HCT116 (cell line): ENCODE measurements around the gene PIMREG. TPM values are rescaled to one million over a fixed set of nuclear protein-coding genes. Genes with fewer than 3 reads are reported as not detected.

Source experiments
- ATAC-seq: fragments of 200-7000 bp; cut with Tn5 transposase; 2 replicates; pipeline ENCODE4 v1.9.1; 2020; ENCODE audit warnings: mild to moderate bottlenecking, moderate library complexity
- BruUV-seq: library from RNA; stranded (reverse); fragments of 400-500 nt; replicated peaks from 2 replicates; lab custom pipeline; 2021; lab: Mats Ljungman, UMichigan
- CTCF ChIA-PET: fragments of 300-600 bp; sonication (Branson Sonifier 250); formaldehyde crosslinking; loops from one replicate; lab custom pipeline; 2021; ENCODE audit warnings: antibody characterized with exemption; lab: Charles Lee
- POLR2A ChIA-PET: fragments of 300-600, 350-600 bp; sonication (Branson Sonifier 250); formaldehyde crosslinking; loops from one replicate; lab custom pipeline; 2021; ENCODE audit warnings: antibody characterized with exemption; lab: Charles Lee
- RAD21 ChIA-PET, 2 experiments: fragments of 300-600 bp; sonication (Branson Sonifier 250); formaldehyde crosslinking; loops; one replicate each; lab custom pipeline; 2023; ENCODE audit warnings: low total read pairs in 2 of 2; ENCODE audit not compliant: uncharacterized antibody in 2 of 2, unreplicated experiment in 2 of 2, low non-redundant PET in 1 of 2; lab: Charles Lee
- DNase-seq: peaks from one replicate; pipeline ENCODE4 v3.0.0-alpha.2; 2010; ENCODE audit warnings: low read depth, low spot score
- H2AFZ ChIP-seq: fragments of 200-600 bp; shearing (Covaris generic), sonication (generic); 2 replicates; pipeline ENCODE4 v1.6.1; 2017; ENCODE audit warnings: low read depth, mixed run types, mixed read lengths, antibody characterized with exemption, low read length; ENCODE audit not compliant: poor library complexity, severe bottlenecking
- H3K27ac ChIP-seq: 2 replicates; pipeline ENCODE4 v1.5.1; 2012; ENCODE audit warnings: low read depth, low read length
- H3K27me3 ChIP-seq: fragments of 200-600 bp; sonication (generic); 2 replicates; pipeline ENCODE4 v1.6.1; 2016; ENCODE audit warnings: mixed run types, low read length, mixed read lengths; ENCODE audit not compliant: insufficient read depth
- H3K36me3 ChIP-seq, 2 experiments: fragments of 200-500 bp in 1 of 2; fragments of 200-600 bp in 1 of 2; sonication (Bioruptor generic) in 1 of 2; sonication (generic) in 1 of 2; 2 replicates each; pipeline versions ENCODE4 v1.5.1 to v1.6.1; 2014 to 2016; ENCODE audit warnings: low read length in 2 of 2, inconsistent platforms in 1 of 2, mixed read lengths in 1 of 2, mixed run types in 1 of 2; ENCODE audit not compliant: insufficient read depth in 2 of 2, control insufficient read depth in 1 of 2
- H3K4me1 ChIP-seq, 2 experiments: fragments of 200-600 bp in 1 of 2; sonication (generic) in 1 of 2; 2 replicates each; pipeline versions ENCODE4 v1.5.1 to v1.6.1; 2012 to 2017; ENCODE audit warnings: low read length in 2 of 2, inconsistent platforms in 1 of 2, mild to moderate bottlenecking in 1 of 2, mixed read lengths in 1 of 2, mixed run types in 1 of 2, moderate library complexity in 1 of 2; ENCODE audit not compliant: insufficient read depth in 2 of 2, control insufficient read depth in 1 of 2
- H3K4me2 ChIP-seq: fragments of 200-600 bp; sonication (generic); 2 replicates; pipeline ENCODE4 v1.6.1; 2017; ENCODE audit warnings: mixed run types, low read length, mixed read lengths
- H3K4me3 ChIP-seq, 2 experiments: fragments of 200-600 bp in 1 of 2; sonication (generic) in 1 of 2; replicated peaks in 1 of 2; 2 replicates each; pipeline ENCODE4 v1.5.1; 2011 to 2016; ENCODE audit warnings: low read length in 2 of 2, control low read depth in 1 of 2, low read depth in 1 of 2, mild to moderate bottlenecking in 1 of 2, mixed read lengths in 1 of 2, mixed run types in 1 of 2
- H3K79me2 ChIP-seq: fragments of 200-600 bp; sonication (generic); 2 replicates; pipeline ENCODE4 v1.6.1; 2017; ENCODE audit warnings: mild to moderate bottlenecking, mixed run types, low read length, moderate library complexity, mixed read lengths; ENCODE audit not compliant: insufficient read depth
- H3K9ac ChIP-seq: fragments of 200-600 bp; sonication (generic); 2 replicates; pipeline ENCODE4 v1.6.1; 2016; ENCODE audit warnings: low read length, mixed read lengths
- H3K9me2 ChIP-seq: fragments of 200-600 bp; sonication (generic), shearing (Covaris generic); 2 replicates; pipeline ENCODE4 v1.6.1; 2017; ENCODE audit warnings: mixed run types, mild to moderate bottlenecking, moderate library complexity; ENCODE audit not compliant: insufficient read depth
- H3K9me3 ChIP-seq, 2 experiments: fragments of 200-500 bp in 1 of 2; fragments of 200-600 bp in 1 of 2; sonication (Bioruptor generic) in 1 of 2; sonication (generic) in 1 of 2; 2 replicates each; pipeline ENCODE4 v1.6.1; 2014 to 2017; ENCODE audit warnings: low read length in 2 of 2, mixed read lengths in 2 of 2, inconsistent platforms in 1 of 2, low read depth in 1 of 2, mild to moderate bottlenecking in 1 of 2, mixed run types in 1 of 2, moderate library complexity in 1 of 2; ENCODE audit not compliant: control insufficient read depth in 1 of 2, insufficient read depth in 1 of 2
- H4K20me1 ChIP-seq: fragments of 200-600 bp; sonication (generic), shearing (Covaris generic); 2 replicates; pipeline ENCODE4 v1.6.1; 2017; ENCODE audit warnings: mixed run types, mild to moderate bottlenecking, moderate library complexity; ENCODE audit not compliant: insufficient read depth
- ATF3 ChIP-seq: IDR thresholded peaks from 2 replicates; pipeline ENCODE4 v1.6.1; 2012
- CEBPB ChIP-seq: IDR thresholded peaks from 2 replicates; pipeline ENCODE4 v1.6.1; 2012; ENCODE audit warnings: low read depth
- CTCF ChIP-seq, 3 experiments: fragments of 200-600 bp in 1 of 3; sonication (generic) in 1 of 3; IDR thresholded peaks in 2 of 3; conservative IDR thresholded peaks in 1 of 3; 2 replicates each; pipeline ENCODE4 v1.5.1; 2012 to 2017; ENCODE audit warnings: low read depth in 2 of 3, low read length in 2 of 3, antibody characterized with exemption in 1 of 3, borderline replicate concordance in 1 of 3, control low read depth in 1 of 3, mild to moderate bottlenecking in 1 of 3, mixed read lengths in 1 of 3, mixed run types in 1 of 3, moderate library complexity in 1 of 3; ENCODE audit not compliant: insufficient read depth in 1 of 3
- EGR1 ChIP-seq: IDR thresholded peaks from 2 replicates; pipeline ENCODE4 v1.6.1; 2012; ENCODE audit warnings: low read depth
- EZH2phosphoT487 ChIP-seq: fragments of 200-600 bp; IDR thresholded peaks from 2 replicates; pipeline ENCODE4 v1.6.1; 2018; ENCODE audit warnings: antibody characterized with exemption, borderline replicate concordance
- FOSL1 ChIP-seq: IDR thresholded peaks from 2 replicates; pipeline ENCODE4 v1.6.1; 2012; ENCODE audit warnings: low read depth
- YY1 ChIP-seq: IDR thresholded peaks from 2 replicates; pipeline ENCODE4 v1.6.1; 2011; ENCODE audit warnings: low read length, low read depth, moderate library complexity, mild to moderate bottlenecking; ENCODE audit not compliant: insufficient replicate concordance; ENCODE audit errors: extremely low read depth
- intact Hi-C: fragments of 100-400 bp; cut with micrococcal nuclease; formaldehyde crosslinking; loops from 2 replicates; pipeline ENCODE4 v1.10.0; 2022
- total RNA-seq: library from RNA; stranded (reverse); gene quantifications from one replicate; pipeline ENCODE4 v1.2.1, GENCODE V29; 2021; ENCODE audit not compliant: unreplicated experiment

The PIMREG gene
- total RNA-seq, 1 experiment from 2014 or later: 57.0 TPM

DNA sequence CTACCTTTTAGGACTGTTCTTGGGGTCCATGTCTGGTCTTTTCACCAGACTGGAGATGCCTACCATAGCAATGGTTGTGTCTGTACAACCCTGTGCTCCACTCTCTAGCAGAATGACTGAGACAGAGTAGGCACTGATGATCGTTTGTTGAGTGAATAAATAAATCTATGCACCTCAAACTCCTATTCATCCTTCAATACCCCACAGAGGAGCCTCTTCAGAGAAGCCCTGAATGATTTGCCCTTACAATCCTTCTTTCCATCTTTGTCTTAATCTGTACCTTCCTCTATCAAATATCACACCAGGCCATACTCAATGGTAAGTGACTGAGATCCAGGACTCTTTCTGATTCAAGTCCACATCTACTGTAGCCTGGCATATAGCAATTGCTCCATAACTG, 23.3 kb downstream of the PIMREG start:
- no peaks in the 10 kb centered on the region for H3K27me3 ChIP-seq
- DNase-seq (no peak), ATAC-seq (no peak)
- RAD21 ChIA-PET: no interaction called here
- peaks cover 12 to 15% of the 10 kb centered on the region in 2 experiments; a peak in 3 of 4 replicates for H3K4me1 ChIP-seq
- H3K4me3 ChIP-seq: no peak overlapping the region
- no peaks in the 10 kb centered on the region for H3K79me2 ChIP-seq
- no peaks in the 10 kb centered on the region for H3K36me3 ChIP-seq
- H3K9me2 ChIP-seq: no peaks in the 10 kb centered on the region
- H3K9ac ChIP-seq: no peak overlapping the region
- H4K20me1 ChIP-seq: no peaks in the 10 kb centered on the region
- intact Hi-C loops: no loop called here
- POLR2A ChIA-PET: no interaction called here
- no peak for TF ChIP-seq CEBPB
- TF ChIP-seq EZH2phosphoT487: no peak
- no peak for TF ChIP-seq FOSL1
- TF ChIP-seq EGR1: no peak
- TF ChIP-seq CTCF (IDR thresholded peaks at IDR 0.05 in 2 of 3, conservative IDR thresholded peaks at IDR 0.05 in 1 of 3; ENCODE audit: borderline replicate concordance in 1 of 3, insufficient read depth in 1 of 3, low read depth in 2 of 3, low read length in 2 of 3): no peak
- no peak for TF ChIP-seq YY1
- TF ChIP-seq ATF3: no peak
- BruUV-seq: no TSS peak
- peaks cover 0 to 10% of the 10 kb centered on the region in 2 experiments; a peak in 1 of 4 replicates for H3K9me3 ChIP-seq
- H2AFZ ChIP-seq: no peak overlapping the region
- CTCF ChIA-PET: no interaction called here
- H3K4me2 ChIP-seq: no peak overlapping the region
- no peak overlapping the region for H3K27ac ChIP-seq
